K562 treated with DMSO at 1 percent for 4 hours (cell line): ENCODE data around the gene STARD4. TPM values are rescaled to one million over a fixed set of nuclear protein-coding genes. Genes with fewer than 3 reads are reported as not detected.

Experiments used
- total RNA-seq: library from RNA; unstranded; fragments of 300-600 nt; gene quantifications from 2 replicates; pipeline ENCODE4 v1.2.3, GENCODE V29; 2022; ENCODE audit not compliant: insufficient read depth

STARD4 gene, protein sequence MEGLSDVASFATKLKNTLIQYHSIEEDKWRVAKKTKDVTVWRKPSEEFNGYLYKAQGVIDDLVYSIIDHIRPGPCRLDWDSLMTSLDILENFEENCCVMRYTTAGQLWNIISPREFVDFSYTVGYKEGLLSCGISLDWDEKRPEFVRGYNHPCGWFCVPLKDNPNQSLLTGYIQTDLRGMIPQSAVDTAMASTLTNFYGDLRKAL
- 18.9 and 19.4 TPM in 2 replicates for total RNA-seq

DNA sequence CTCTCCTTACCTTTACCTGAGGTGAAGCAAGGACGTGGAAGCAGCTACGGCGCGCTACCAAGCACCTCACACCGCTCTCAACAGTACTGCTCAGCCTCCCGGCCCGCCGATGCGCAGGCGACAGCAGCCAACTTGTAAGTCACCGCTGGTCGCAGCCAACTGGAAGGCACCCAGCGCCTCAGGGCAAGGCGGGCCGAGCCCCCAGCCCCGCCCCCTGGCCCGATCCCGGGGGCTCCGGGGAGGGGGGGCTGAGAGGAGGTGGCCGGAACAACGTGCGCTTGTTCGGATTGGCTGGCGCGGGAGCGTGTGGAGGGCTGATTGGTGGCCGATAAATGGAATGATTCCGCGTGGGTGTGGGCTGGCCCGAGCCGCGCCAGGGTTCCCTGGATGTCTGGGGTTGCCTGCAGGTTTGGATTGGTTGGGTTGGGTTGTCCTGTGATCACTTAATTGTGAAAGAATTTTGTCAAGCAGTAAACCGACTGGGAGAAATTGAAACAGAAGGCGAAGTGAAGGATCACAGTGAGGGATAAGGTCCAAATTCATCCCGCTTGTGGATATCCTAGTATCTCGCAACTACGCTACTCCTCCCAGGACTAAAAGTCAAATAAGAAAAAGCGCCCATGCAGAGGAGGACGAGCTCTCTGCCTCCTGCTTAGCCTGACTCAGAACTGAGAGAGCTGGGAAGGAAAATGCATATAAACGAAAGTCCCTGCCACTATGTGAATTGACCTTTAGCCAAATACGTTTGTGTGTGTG, at the start of gene STARD4:
Gene STARD4, minus strand, starts transcription at position 161 of the 756 bp plus-strand sequence. CDS start 5,102 bp downstream, outside the sequence.

Other genes with a start within 250 kb of the STARD4 start
- gene NREP, start 244.7 kb upstream of the STARD4 start, total RNA-seq, result not detected in 2 replicates